ENCODE measurements around the gene RPGRIP1.
"Not testable (repeated sequence)": the region's sequence is repeated elsewhere in the genome, so short reads cannot be mapped to it uniquely, and the experiment has no call there.

The RPGRIP1 gene

DNA sequence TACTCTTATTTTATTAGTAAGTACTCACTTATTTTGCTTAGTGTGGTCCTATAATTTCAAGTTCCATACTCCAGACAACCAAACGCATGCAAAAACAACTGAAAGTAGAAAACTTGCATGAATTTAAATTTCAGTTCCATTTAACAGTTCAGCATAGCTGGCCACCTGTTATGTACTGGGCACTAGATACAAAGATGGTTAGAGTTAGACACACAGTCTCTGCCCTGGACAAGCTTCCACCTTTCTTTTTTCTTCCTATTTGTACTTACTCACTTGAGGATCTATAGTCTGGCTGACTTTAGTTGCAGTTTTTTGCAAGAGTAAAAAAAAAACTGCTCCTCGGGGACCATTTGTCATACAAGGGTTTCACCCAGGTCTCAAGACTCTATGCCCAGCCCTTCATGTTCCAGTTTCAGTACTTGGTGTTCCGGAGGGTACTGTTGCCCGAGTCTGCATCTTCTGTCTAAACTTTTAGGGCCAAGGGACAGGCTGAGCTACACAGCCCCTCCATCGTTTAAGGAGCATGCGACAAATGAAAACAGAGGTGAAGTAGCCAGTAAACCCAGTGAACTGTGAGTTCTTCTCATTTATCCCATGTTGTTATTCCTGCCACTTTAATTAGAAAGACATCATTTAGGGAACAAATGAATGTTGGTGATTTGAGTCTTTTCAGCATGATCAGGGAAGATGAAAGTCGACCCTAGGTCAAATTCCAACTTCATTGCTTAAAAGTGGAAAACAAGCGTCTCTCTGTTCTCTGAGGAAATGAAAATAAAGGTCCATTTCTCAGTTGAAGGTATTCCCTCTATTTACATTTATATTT is 22.3 kb downstream of the RPGRIP1 start:
- no peak for DNase-seq

- not testable (repeated sequence) for DNase-seq
Observed at GRCh38 chr14:21302836-21303140, 22.9 kb downstream of the RPGRIP1 start.

GRCh38 chr14:21307637-21308036 is 27.8 kb downstream of the RPGRIP1 start:
- no peak for DNase-seq

DNA sequence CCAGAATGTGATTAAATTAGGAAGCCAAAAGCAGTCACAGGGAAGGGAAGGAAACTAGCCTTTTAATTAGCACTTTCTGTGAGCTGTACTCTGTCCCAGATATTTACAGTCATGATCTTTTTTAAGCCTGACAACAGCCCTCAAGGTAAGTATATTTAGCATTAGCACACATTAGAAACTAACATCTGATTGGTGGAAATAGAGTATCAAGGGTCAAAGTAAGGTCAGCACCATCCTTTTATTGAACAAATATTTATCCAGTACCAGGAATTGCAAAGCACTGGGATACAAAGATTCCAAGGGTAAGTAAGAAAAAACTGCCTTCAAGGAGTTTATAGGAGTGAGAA is 28.2 kb downstream of the RPGRIP1 start:
- DNase-seq = no peak

DNA sequence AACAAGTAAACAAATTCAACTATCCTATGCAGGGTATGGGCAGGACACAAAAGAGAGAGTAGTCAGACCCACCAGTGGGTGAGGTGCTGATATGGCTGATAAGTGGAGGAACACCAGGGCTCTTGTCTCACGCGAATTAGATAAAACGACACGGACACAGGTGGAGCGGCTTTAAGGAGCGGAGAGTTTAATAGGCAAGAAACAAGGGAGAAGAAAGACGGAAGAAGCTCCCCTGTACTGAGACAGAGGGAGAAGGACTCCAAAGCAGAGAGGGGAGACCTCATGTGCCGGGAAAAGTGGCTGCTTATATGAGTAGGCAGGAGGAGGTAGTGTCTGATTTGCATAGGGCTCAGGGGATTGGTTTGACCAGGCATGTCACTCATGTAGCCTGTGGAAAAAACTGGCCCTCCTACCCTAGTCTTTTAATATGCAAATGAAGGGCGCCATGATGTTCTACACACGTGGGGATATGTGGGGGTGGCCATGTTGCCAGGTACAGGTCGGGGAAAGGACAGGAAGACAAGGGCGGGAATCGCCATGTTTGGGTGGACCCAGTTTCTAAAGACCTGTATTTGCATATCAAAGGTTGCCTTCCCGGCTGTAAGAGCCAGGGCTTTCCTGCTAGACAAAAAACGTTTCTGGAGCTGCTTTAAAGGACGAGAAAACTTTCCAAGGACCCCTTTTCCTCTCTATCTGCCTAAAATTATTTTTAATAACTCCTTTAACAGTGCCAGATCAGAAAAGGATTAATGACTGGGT is 28.8 kb downstream of the RPGRIP1 start:
- DNase-seq = peak; percentile 59 to 63

- DNase-seq = peak in 1 of 2 donors; percentile 1
Observed at GRCh38 chr14:21309238-21309636, 29.4 kb downstream of the RPGRIP1 start.

- no peak for DNase-seq
Observed at GRCh38 chr14:21309956-21310355, 30.1 kb downstream of the RPGRIP1 start.

- DNase-seq = no peak
Observed at GRCh38 chr14:21311614-21312013, 31.7 kb downstream of the RPGRIP1 start.

DNA sequence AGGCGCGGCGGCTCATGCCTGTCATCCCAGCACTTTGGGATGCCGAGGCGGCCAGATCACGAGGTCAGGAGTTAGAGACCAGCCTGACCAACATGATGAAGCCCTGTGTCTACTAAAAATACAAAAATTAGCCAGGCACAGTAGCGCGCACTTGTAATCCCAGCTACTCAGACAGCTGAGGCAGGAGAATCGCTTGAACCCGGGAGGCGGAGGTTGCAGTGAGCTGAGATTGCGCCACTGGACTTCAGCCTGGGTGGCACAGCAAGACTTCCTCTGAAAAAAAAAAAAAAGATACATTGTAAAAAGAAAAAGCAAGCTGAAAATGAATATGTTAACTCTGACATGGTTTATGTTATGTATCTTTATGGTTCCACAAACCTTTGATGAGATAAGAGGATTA is 33.6 kb downstream of the RPGRIP1 start:
- DNase-seq = no peak

GRCh38 chr14:21317398-21317797 is 37.5 kb downstream of the RPGRIP1 start:
- no peak for DNase-seq

DNA sequence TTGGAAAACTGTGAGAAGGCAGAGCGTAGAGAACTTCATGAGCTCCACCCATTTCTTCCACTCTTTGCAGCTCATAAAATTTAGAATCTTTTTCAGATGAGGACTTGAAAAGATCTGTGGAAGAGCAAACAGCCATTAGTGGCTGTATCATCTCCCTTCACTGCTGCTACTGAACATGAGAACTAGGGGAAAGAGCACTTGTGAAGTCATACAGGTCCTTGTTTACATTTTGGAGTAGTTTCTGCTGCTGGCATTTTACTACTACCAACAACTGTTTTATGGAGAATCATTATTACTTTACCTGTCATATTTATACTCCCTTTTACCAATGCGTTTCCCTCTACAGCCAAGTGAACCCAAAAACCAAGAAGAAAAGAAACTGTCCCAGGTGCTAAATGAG is 41.0 kb downstream of the RPGRIP1 start:
- no peak for DNase-seq

- DNase-seq = no peak
Observed at GRCh38 chr14:21322716-21323115, 42.8 kb downstream of the RPGRIP1 start.

DNA sequence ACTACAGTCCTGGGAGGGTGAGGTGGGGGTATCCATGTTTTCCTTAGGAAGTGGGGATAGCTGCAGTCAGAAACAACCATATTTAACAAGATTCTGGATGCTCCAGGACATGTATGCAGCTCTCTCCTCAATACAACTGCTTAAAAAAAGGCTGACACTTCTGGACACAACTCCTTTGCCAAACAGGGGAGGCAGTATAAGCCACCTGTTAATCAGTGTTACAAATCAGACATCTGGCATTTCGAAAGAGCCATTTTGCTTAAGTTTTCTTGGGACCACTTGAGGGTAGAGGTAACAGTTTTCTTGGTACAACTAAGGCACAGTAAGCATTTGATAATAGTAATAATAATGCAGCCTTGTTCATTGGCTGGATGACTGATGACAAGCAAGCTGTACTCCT is 47.1 kb downstream of the RPGRIP1 start:
- no peak for DNase-seq
